ENCODE measurements around the gene C2CD3. TPM values are rescaled to one million over a fixed set of nuclear protein-coding genes. Genes with fewer than 3 reads are reported as not detected.
A peak's percentile ranks its signal among the peaks of the same experiment; 100 is the strongest.

C2CD3 gene, protein sequence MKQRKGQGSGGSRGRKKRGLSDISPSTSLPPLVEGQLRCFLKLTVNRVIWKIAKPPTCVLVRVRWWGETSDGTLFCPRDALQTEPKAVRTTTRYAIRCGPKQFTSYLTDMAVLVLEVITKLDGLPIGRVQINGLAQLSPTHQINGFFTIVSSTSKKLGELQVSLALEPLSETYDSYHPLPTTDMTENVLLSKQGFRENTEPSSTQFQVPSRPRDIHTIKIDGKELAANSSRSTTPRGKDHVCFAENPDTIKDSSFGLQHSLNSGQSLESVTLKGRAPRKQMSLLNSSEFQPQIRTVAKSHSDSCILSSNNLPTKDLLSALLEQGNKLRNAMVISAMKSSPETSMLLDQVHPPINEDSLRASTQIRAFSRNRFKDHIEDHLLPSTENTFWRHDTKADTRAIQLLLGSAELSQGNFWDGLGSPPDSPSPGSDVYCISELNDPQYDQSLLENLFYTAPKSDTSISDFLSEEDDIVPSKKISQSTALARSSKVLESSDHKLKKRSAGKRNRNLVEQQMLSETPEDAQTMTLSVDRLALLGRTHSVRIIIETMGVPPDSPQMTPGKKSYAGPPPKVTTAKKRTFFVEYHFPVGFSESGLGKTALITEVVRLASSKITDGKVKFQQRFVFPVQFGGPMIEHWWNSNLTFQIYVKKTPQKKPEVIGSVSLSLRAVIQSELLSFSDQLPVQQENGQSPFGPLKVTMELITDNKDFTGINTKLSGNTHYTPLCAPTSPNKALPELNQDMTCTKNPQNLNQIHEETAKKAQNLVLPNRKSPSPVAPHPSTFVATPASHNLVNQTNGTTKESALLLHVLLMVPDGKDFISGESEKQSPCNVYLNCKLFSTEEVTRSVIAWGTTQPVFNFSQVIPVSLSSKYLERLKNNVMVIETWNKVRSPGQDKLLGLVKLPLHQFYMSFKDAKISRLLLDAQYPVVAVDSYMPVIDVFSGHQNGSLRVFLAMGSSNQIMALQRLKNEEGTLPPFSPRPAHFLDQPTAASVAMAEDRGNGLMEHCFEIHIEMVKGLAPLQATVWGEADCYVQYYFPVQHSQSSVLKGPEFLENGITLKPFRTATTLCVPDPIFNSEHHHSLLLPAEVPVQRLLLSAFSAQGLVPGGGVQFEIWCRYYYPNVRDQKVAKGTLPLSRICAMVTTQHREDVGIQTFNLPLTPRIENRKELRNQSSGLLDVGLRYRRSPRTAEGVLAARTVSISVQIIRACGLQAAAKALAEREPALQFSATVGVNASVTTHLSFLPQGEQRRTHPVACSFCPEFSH (N-terminal part only)
- 9.1 and 10.9 TPM in 2 replicates for polyA plus RNA-seq (2013)

DNA sequence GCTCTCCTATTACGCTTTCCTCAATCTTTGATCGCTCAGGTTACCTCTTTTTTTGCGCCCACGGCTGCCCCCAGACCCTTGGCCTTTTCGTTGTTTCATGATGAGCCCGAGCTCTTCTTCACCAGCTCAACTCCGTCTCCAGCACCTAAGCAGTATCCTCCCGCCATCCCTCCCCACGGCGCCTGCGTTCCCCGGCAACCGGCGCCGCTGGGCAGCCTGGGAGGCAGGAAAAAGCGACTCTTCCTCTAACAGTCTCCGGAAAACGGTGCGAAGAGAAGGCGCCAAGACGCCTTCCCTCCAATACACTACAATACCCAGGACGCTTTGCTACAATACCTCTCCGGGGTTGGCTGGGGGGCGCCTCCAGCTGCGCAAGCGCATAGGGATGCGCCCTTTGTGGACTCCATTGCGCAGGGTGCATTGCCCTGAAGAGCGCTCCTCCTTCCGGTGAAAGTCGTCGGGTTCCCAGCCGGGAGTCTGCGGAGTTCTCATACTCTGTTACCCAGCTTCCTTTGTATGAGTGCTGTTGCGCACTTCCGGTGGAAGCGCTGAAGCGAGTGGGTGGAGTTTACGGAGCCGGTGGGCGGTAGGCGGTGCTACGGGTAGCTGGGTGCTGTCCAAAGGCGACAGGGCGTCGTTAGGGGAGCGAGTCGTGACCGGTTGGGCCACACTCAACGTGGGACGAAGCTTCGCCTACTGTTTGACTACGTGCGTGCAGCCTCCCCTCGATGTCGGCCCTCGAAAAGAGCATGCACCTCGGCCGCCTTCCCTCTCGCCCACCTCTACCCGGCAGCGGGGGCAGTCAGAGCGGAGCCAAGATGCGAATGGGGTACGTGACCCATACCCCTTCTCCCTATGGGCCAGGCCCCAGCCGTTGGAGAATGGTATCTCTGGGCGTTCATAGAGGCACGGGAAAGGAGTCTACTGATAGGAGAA lies at the start of gene C2CD3, which contains the start of gene PPME1:
C2CD3 (minus strand) TSS at position 309 of the 936 bp plus-strand sequence; CDS start at position 99, 210 bp downstream.
PPME1 (plus strand) TSS at position 596 of the 936 bp plus-strand sequence; CDS start at position 729, 133 bp downstream.
- H3K9ac ChIP-seq (ENCODE audit: low read length) = peak within 1 kb of the TSS; percentile 87
- peak within 1 kb of the TSS; percentile 57 for H3K27ac ChIP-seq (ENCODE audit: low read depth, low read length)
- H2BK5ac ChIP-seq (ENCODE audit: low read depth, low read length, poor library complexity) = no peak within 1 kb of the TSS
- peak; percentile 100 for DNase-seq
- H2BK12ac ChIP-seq (ENCODE audit: low read length) = peak within 1 kb of the TSS; percentile 20
- H3K9me3 ChIP-seq (ENCODE audit: insufficient read depth, low read depth, low read length) = no peaks in the 10 kb centered on the region
- no CpG with 5 or more reads among the region's 68 CpGs for WGBS (ENCODE audit: extremely low coverage, insufficient coverage, insufficient read length)
- H2BK120ac ChIP-seq (ENCODE audit: insufficient read depth, low read length, poor library complexity) = no peak within 1 kb of the TSS
- peak within 1 kb of the TSS; percentile 74 for H4K12ac ChIP-seq (ENCODE audit: low read depth, low read length)
- peaks cover 6% of the 10 kb centered on the region for H3K79me2 ChIP-seq (ENCODE audit: control insufficient read depth, insufficient read depth, low read length, poor library complexity)
- H3K36me3 ChIP-seq (ENCODE audit: control insufficient read depth in 1 of 2, insufficient read depth in 2 of 2, low read length in 2 of 2) = peaks cover 0 to 5% of the 10 kb centered on the region in 2 experiments
- peaks cover 4 to 10% of the 10 kb centered on the region in 2 experiments for H3K4me1 ChIP-seq (ENCODE audit: control insufficient read depth in 1 of 2, insufficient read depth in 2 of 2, low read length in 2 of 2)
- H2AFZ ChIP-seq (ENCODE audit: insufficient read depth, low read length, poor library complexity) = peak within 1 kb of the TSS; percentile 38
- H3K4me2 ChIP-seq (ENCODE audit: low read length) = peak within 1 kb of the TSS; percentile 82
- peaks cover 3% of the 10 kb centered on the region for H3K79me1 ChIP-seq (ENCODE audit: low read length)
- peak within 1 kb of the TSS; percentile 72 for H3K18ac ChIP-seq (ENCODE audit: low read length)
- peak within 1 kb of the TSS; percentile 49 for H4K8ac ChIP-seq (ENCODE audit: low read depth, low read length)
- H4K91ac ChIP-seq (ENCODE audit: low read depth, low read length) = peak within 1 kb of the TSS; percentile 11
- peak within 1 kb of the TSS; percentile 98 for H3K4me3 ChIP-seq (ENCODE audit: low read depth, low read length)
- no peaks in the 10 kb centered on the region for H3K27me3 ChIP-seq (ENCODE audit: insufficient read depth, low read length)
- no peak within 1 kb of the TSS for H3K23ac ChIP-seq (ENCODE audit: low read length)
- no peak within 1 kb of the TSS for H2AK5ac ChIP-seq (ENCODE audit: low read length)
- peak within 1 kb of the TSS; percentile 92 for H3K4ac ChIP-seq (ENCODE audit: low read depth, low read length)
- H3K14ac ChIP-seq (ENCODE audit: low read length) = peak within 1 kb of the TSS; percentile 12

- no CpG with 5 or more reads among the region's 1 CpG for WGBS (ENCODE audit: extremely low coverage, insufficient coverage, insufficient read length)
- Histone ChIP-seq H3K4me3 (ENCODE audit: low read depth, low read length) (no peak overlapping the region), H4K8ac (ENCODE audit: low read depth, low read length) (no peak overlapping the region), H2BK5ac (ENCODE audit: low read depth, low read length, poor library complexity) (no peak overlapping the region), H3K79me1 (ENCODE audit: low read length) (no peaks in the 10 kb centered on the region), H2AFZ (ENCODE audit: insufficient read depth, low read length, poor library complexity) (no peak overlapping the region), H4K91ac (ENCODE audit: low read depth, low read length) (no peak overlapping the region), H3K4me2 (ENCODE audit: low read length) (no peak overlapping the region), H3K79me2 (ENCODE audit: control insufficient read depth, insufficient read depth, low read length, poor library complexity) (no peaks in the 10 kb centered on the region), H3K18ac (ENCODE audit: low read length) (no peak overlapping the region), H4K12ac (ENCODE audit: low read depth, low read length) (no peak overlapping the region), H2BK12ac (ENCODE audit: low read length) (no peak overlapping the region), H2AK5ac (ENCODE audit: low read length) (no peak overlapping the region), H3K27me3 (ENCODE audit: insufficient read depth, low read length) (no peaks in the 10 kb centered on the region), H3K9me3 (ENCODE audit: insufficient read depth, low read depth, low read length) (no peaks in the 10 kb centered on the region), H3K23ac (ENCODE audit: low read length) (no peak overlapping the region), H3K14ac (ENCODE audit: low read length) (no peak overlapping the region), H3K27ac (ENCODE audit: low read depth, low read length) (no peak overlapping the region), H3K4me1 (ENCODE audit: control insufficient read depth in 1 of 2, insufficient read depth in 2 of 2, low read length in 2 of 2) (no peaks in the 10 kb centered on the region), H3K9ac (ENCODE audit: low read length) (no peak overlapping the region), H3K36me3 (ENCODE audit: control insufficient read depth in 1 of 2, insufficient read depth in 2 of 2, low read length in 2 of 2) (peaks cover 2 to 3% of the 10 kb centered on the region in 2 experiments), H3K4ac (ENCODE audit: low read depth, low read length) (no peak overlapping the region), H2BK120ac (ENCODE audit: insufficient read depth, low read length, poor library complexity) (no peak overlapping the region)
- peak; percentile 72 to 98 for DNase-seq
Measured at GRCh38 chr11:74220376-74220775, 49.6 kb upstream of the C2CD3 start.

- H3K4ac ChIP-seq (ENCODE audit: low read depth, low read length) = no peak overlapping the region
- H3K4me2 ChIP-seq (ENCODE audit: low read length) = no peak overlapping the region
Measured at GRCh38 chr11:74212533-74212932, 41.7 kb upstream of the C2CD3 start.

More at GRCh38 chr11:74212533-74212932, 41.7 kb upstream of the C2CD3 start:
- Histone ChIP-seq H3K79me1 (ENCODE audit: low read length) (no peaks in the 10 kb centered on the region), H4K12ac (ENCODE audit: low read depth, low read length) (no peak overlapping the region), H3K14ac (ENCODE audit: low read length) (no peak overlapping the region), H2BK12ac (ENCODE audit: low read length) (no peak overlapping the region), H2BK5ac (ENCODE audit: low read depth, low read length, poor library complexity) (no peak overlapping the region), H3K4me1 (ENCODE audit: control insufficient read depth in 1 of 2, insufficient read depth in 2 of 2, low read length in 2 of 2) (no peaks in the 10 kb centered on the region), H3K9me3 (ENCODE audit: insufficient read depth, low read depth, low read length) (no peaks in the 10 kb centered on the region), H3K18ac (ENCODE audit: low read length) (no peak overlapping the region), H4K91ac (ENCODE audit: low read depth, low read length) (no peak overlapping the region), H3K23ac (ENCODE audit: low read length) (no peak overlapping the region), H3K27ac (ENCODE audit: low read depth, low read length) (no peak overlapping the region), H4K8ac (ENCODE audit: low read depth, low read length) (no peak overlapping the region), H2AFZ (ENCODE audit: insufficient read depth, low read length, poor library complexity) (no peak overlapping the region), H3K9ac (ENCODE audit: low read length) (no peak overlapping the region), H3K4me3 (ENCODE audit: low read depth, low read length) (no peak overlapping the region), H3K36me3 (ENCODE audit: control insufficient read depth in 1 of 2, insufficient read depth in 2 of 2, low read length in 2 of 2) (peaks cover 9 to 16% of the 10 kb centered on the region in 2 experiments), H3K79me2 (ENCODE audit: control insufficient read depth, insufficient read depth, low read length, poor library complexity) (no peaks in the 10 kb centered on the region), H3K27me3 (ENCODE audit: insufficient read depth, low read length) (no peaks in the 10 kb centered on the region), H2AK5ac (ENCODE audit: low read length) (no peak overlapping the region), H2BK120ac (ENCODE audit: insufficient read depth, low read length, poor library complexity) (no peak overlapping the region)
- no CpG with 5 or more reads among the region's 2 CpGs for WGBS (ENCODE audit: extremely low coverage, insufficient coverage, insufficient read length)
- DNase-seq = no peak

Measured in trophoblast cell (in vitro differentiated cells and primary cell).